Myocyte (in vitro differentiated cells): ENCODE results near the gene LIN7A. TPM values are rescaled to one million over a fixed set of nuclear protein-coding genes. Genes with fewer than 3 reads are reported as not detected.
A peak's percentile ranks its signal among the peaks of the same experiment; 100 is the strongest.

Experiments used
- DNase-seq: peaks from one replicate; pipeline ENCODE4 v3.0.0-alpha.2; 2012; ENCODE audit warnings: low read depth
- microRNA counts: library from miRNA; unstranded; fragments of <30 nt; microRNA quantifications from one replicate; lab custom pipeline; 2016
- microRNA-seq: library from miRNA; unstranded; fragments of <30 nt; microRNA quantifications from one replicate; pipeline ENCODE4, GENCODE V29; 2016
- total RNA-seq: library from RNA; depleted of rRNA; stranded (reverse); fragments of >200 nt; gene quantifications from 2 replicates; pipeline ENCODE4 v1.2.3, GENCODE V29; 2014

Gene LIN7A
- total RNA-seq, 1 donor from 2014 or later = 0.21 TPM

DNA sequence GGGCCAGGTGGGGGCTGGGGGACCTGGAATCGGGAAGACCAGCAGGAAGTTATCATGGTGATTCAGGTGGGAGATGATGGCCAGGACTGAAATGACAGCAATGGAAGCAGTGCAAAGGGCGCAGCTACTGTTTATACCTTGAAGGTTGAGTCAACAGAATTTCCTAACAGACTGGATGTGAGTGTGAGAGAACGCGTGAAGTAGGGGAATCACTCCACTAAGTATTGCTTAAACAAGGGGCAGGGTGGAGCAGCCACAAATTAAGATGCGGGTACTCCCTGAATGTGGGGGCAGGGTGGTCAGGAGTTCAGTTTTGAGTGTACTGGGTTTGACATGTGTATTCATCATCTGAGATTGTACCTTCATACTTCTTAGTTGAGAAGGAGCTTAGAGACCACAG lies 175.9 kb downstream of the LIN7A start:
- no peak for DNase-seq

DNA sequence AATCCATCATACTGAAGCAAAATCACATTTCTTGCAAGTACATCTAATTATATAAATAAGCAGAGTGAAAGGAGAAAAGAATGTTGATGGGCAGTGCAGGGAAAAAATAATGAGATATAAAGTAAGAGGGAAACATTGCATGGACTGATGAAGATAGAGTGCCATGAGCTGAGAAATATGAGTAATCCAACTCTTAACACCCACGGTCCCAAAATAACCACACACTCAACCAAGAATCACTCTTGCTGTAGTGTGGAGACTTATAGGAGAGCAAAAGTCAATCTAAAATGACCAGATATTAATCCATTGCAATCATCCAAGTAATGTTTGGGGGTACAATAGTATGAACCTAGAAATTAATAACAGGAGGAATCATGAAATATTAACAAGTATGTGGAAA lies 180.9 kb downstream of the LIN7A start:
- peak; percentile 54 for DNase-seq

DNA sequence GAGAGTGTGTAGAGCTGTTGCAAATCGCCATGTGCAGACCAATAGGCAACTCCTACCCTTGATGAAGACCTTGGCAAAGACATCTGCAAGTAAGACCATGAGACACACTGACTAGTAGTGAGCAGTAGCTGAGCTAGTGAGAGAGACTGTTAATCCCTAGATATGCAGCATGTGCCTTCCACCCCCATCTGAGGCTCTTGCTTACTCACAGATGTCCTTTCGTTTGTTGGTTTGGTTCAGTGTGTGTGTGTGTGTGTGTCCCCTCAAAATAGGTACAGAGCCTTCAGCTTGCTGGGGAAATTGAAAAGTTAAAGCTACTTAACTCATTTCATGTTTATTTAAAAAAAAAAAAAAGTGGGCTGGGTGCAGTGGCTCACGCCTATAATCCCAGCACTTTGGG lies 183.5 kb downstream of the LIN7A start:
- no peak for DNase-seq

DNA sequence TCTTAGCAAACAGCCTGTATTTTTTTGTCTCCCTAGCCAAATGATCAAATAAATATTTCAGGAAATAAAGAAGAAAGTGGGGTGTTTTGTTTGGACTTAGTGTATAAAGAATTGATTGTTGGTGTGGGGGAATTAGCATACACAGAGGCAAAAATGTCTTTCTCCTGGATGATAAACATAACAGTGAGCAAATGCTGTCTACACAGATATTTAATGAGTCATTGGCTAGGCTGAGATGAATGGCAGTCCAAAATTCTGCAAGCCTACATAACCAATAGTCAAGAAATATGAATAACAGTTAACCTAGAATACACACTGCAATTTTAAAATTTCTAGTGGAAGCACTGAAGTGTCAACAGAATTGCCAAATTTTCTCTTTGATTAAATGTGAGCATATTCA lies 185.3 kb downstream of the LIN7A start:
- no peak for DNase-seq

DNA sequence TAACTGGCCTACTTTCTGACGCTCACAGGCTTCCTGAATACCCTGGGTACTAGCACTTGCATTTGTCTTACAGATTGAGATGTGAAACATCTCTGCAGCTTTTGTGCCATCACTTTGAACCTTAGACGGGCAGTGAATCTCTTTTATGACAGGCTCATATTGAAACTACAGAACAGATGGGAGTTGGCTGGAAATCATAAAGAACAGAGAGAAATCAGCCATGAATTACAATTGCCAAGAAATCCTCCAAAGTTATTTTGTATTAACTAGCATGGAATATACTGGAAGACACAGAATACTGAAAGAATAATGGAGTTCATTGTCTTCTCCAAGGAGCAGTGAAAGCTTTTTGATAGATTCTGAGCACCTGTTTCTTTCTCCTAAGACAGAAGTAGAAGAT lies 188.3 kb downstream of the LIN7A start:
- DNase-seq = no peak

DNA sequence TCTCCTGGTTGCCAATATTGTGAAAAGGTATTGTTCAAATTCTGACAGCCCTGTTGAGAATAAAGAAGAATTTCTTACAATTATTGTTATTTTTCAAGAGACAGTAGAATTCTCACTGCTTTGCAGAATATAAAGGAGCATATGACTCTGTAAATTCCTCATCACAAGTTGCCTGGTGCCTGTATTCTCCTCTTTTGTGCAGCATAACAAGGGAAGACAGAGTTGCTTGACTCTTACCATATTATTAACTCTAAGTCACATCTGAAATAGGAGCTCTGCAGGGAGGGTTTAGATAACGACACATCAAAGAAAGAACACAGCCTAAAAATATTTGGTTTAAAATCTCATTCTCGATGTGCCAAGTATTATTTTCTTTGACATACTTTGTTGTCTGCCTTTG lies 189.9 kb downstream of the LIN7A start:
- no peak for DNase-seq

DNA sequence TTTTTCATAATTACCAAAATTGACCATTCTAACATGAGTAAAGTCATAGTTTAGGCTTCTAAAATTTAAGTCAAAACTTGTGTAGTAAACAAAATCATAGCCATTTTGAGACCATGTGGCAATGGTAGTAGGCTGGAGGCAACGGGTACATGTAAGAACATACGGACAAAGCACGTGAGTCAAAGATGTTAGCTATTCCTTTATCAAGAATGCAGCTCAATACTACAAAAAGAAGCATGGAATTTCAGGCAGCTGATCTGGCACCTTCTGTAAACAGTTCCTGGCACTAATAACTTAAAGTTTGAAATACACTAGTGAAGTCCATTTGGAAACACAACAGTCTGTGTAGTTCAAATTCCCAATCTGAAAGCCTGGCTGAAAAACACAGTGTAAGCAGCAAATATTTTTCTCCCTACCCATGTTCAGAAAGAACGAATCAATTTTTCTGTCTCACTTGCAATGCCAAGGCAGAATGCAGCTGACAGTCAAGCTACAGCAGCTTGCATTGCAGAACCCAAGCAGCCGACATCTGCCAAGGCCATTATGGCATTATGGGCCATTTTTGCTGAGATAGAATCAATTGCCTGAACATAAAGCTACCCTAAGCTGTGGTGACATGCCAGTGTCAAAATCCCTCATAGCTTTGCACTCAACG lies 191.8 kb downstream of the LIN7A start:
- DNase-seq = no peak

MicroRNAs within 50 kb of the gene (microRNA counts, 767-probe panel; counts per million panel counts)
- not detected for microRNA hsa-miR-617 (lab: Ali Mortazavi, UCI)
- microRNA hsa-miR-618 (lab: Ali Mortazavi, UCI) = not detected

Small RNAs within 50 kb of the gene (microRNA-seq; reads per million reads assigned to microRNA genes)
- gene MIR617 = not detected
- not detected for gene MIR618

Other genes with a start within 250 kb of the LIN7A start
- 28.1 and 119 TPM in 2 replicates for gene MYF6, start 230.3 kb downstream of the LIN7A start, total RNA-seq
- 87.5 and 101 TPM in 2 replicates for gene MYF5, start 221.0 kb downstream of the LIN7A start, total RNA-seq
- 2.9 and 5.8 TPM in 2 replicates for gene ACSS3, start 140.1 kb upstream of the LIN7A start, total RNA-seq